Smooth muscle cell (in vitro differentiated cells): Measurements from ENCODE around the gene R3HDM2. TPM values are rescaled to one million over a fixed set of nuclear protein-coding genes. Genes with fewer than 3 reads are reported as not detected.

Experiments
- DNase-seq: peaks from one replicate; lab custom pipeline; 2025; ENCODE audit not compliant: unreplicated experiment; lab: John Stamatoyannopoulos, UW
- H2AFZ ChIP-seq: fragments of 200-600 bp; sonication (generic); 2 replicates; pipeline ENCODE4 v1.6.0; 2016; ENCODE audit warnings: antibody characterized with exemption, low read depth, mild to moderate bottlenecking
- H3F3A ChIP-seq: fragments of 200-600 bp; sonication (generic); 2 replicates; pipeline ENCODE4 v1.6.0; 2017; ENCODE audit warnings: antibody characterized with exemption, low read depth
- H3K27ac ChIP-seq: fragments of 200-600 bp; sonication (generic); 2 replicates; pipeline ENCODE4 v1.5.1; 2016; ENCODE audit warnings: low read depth, mild to moderate bottlenecking
- H3K27me3 ChIP-seq: fragments of 200-600 bp; sonication (generic); 2 replicates; pipeline ENCODE4 v1.6.1; 2016; ENCODE audit warnings: low read depth, mild to moderate bottlenecking
- H3K36me3 ChIP-seq: fragments of 200-600 bp; sonication (generic); 2 replicates; pipeline ENCODE4 v1.5.1; 2016; ENCODE audit warnings: low read depth
- H3K4me1 ChIP-seq: fragments of 200-600 bp; sonication (generic); 2 replicates; pipeline ENCODE4 v1.5.1; 2016; ENCODE audit warnings: low read depth
- H3K4me2 ChIP-seq: fragments of 200-600 bp; sonication (generic); 2 replicates; pipeline ENCODE4 v1.6.0; 2016; ENCODE audit warnings: mild to moderate bottlenecking
- H3K4me3 ChIP-seq: fragments of 200-600 bp; sonication (generic); 2 replicates; pipeline ENCODE4 v1.5.1; 2016; ENCODE audit warnings: mild to moderate bottlenecking
- H3K79me2 ChIP-seq: fragments of 200-600 bp; sonication (generic); 2 replicates; pipeline ENCODE4 v1.6.0; 2016; ENCODE audit warnings: low read depth, mild to moderate bottlenecking
- H3K9ac ChIP-seq: fragments of 200-600 bp; sonication (generic); 2 replicates; pipeline ENCODE4 v1.6.0; 2016; ENCODE audit warnings: low read depth
- H3K9me3 ChIP-seq: fragments of 200-600 bp; sonication (generic); replicated peaks from 2 replicates; pipeline ENCODE4 v1.5.1; 2016; ENCODE audit warnings: low read depth
- H4K20me1 ChIP-seq: fragments of 200-600 bp; sonication (generic); 2 replicates; pipeline ENCODE4 v1.6.0; 2016; ENCODE audit warnings: low read depth
- CTCF ChIP-seq: fragments of 200-600 bp; sonication (generic); IDR thresholded peaks from 2 replicates; pipeline ENCODE4 v1.5.1; 2017; ENCODE audit warnings: borderline replicate concordance, mild to moderate bottlenecking, antibody characterized with exemption; ENCODE audit not compliant: insufficient read depth, poor library complexity, severe bottlenecking
- WGBS: methylation state at CpG from one replicate; pipeline ENCODE4 v1.1.7; 2016; ENCODE audit warnings: low lambda C conversion rate; 5-methylcytosine and 5-hydroxymethylcytosine counted together
- polyA plus RNA-seq: library from polyadenylated mRNA; unstranded; fragments of >200 nt; fragmentation: Nextera tagmentation; extraction: Ambion mirVana; gene quantifications from 2 replicates; pipeline ENCODE4 v1.2.1, GENCODE V29; 2016
- total RNA-seq: library from RNA; depleted of rRNA; stranded (reverse); fragments of >200 nt; gene quantifications from 2 replicates; pipeline ENCODE4 v1.2.3, GENCODE V29; 2014

The R3HDM2 gene
- total and polyA plus RNA-seq, 2 experiments from 2014 or later, result 12.2 to 16.0 TPM

GRCh38 chr12:57456145-57456700 lies 25.4 kb upstream of the R3HDM2 start:
- no peak overlapping the region for H3K27ac ChIP-seq
- H3K36me3 ChIP-seq, result no peaks in the 10 kb centered on the region
- no peaks in the 10 kb centered on the region for H3K27me3 ChIP-seq
- H3K4me1 ChIP-seq, result peaks cover 23% of the 10 kb centered on the region
- H2AFZ ChIP-seq, result peak overlapping the region; percentile 0
- TF ChIP-seq CTCF, result peak; percentile 57
- no peak overlapping the region for H3K9ac ChIP-seq
- 44% methylated on average over 15 of the region's 15 CpGs for WGBS
- no peak overlapping the region for H3K4me3 ChIP-seq
- peak overlapping the region; percentile 38 for H3K4me2 ChIP-seq
- no peak for DNase-seq
- H3K9me3 ChIP-seq, result no peaks in the 10 kb centered on the region
- H4K20me1 ChIP-seq, result no peaks in the 10 kb centered on the region
- peaks cover 10% of the 10 kb centered on the region for H3K79me2 ChIP-seq
- H3F3A ChIP-seq, result peaks cover 10% of the 10 kb centered on the region

- H3K27ac ChIP-seq, result no peak overlapping the region
- WGBS, result 49% methylated on average over 10 of the region's 10 CpGs
- peaks cover 10% of the 10 kb centered on the region for H3K79me2 ChIP-seq
- no peaks in the 10 kb centered on the region for H4K20me1 ChIP-seq
- H3F3A ChIP-seq, result peaks cover 5% of the 10 kb centered on the region
- no peaks in the 10 kb centered on the region for H3K36me3 ChIP-seq
- H3K4me1 ChIP-seq, result peaks cover 19% of the 10 kb centered on the region
- no peak for DNase-seq
- H3K4me3 ChIP-seq, result peak overlapping the region; percentile 16
- no peak for TF ChIP-seq CTCF
- H3K9ac ChIP-seq, result no peak overlapping the region
- no peaks in the 10 kb centered on the region for H3K9me3 ChIP-seq
- peak overlapping the region; percentile 38 for H3K4me2 ChIP-seq
- peak overlapping the region; percentile 0 for H2AFZ ChIP-seq
- no peaks in the 10 kb centered on the region for H3K27me3 ChIP-seq
Measured at GRCh38 chr12:57455374-57456144, 24.7 kb upstream of the R3HDM2 start.

- Histone ChIP-seq H2AFZ (peak within 1 kb of the TSS; percentile 0), H3F3A (no peaks in the 10 kb centered on the region), H3K9me3 (no peaks in the 10 kb centered on the region), H3K9ac (no peak within 1 kb of the TSS), H3K36me3 (no peaks in the 10 kb centered on the region), H3K27ac (no peak within 1 kb of the TSS), H3K4me1 (peaks cover 12% of the 10 kb centered on the region), H4K20me1 (no peaks in the 10 kb centered on the region), H3K27me3 (no peaks in the 10 kb centered on the region), H3K4me2 (peak within 1 kb of the TSS; percentile 38), H3K4me3 (peak within 1 kb of the TSS; percentile 16), H3K79me2 (peaks cover 10% of the 10 kb centered on the region)
- no peak for TF ChIP-seq CTCF
- no peak for DNase-seq
- 56% methylated on average over 10 of the region's 10 CpGs for WGBS
Measured at GRCh38 chr12:57454566-57455373, 23.9 kb upstream of the R3HDM2 start, which contains the start of gene INHBE. Gene INHBE (plus strand): TSS chr12:57455307. CDS start chr12:57455537, 230 bp downstream.
